Ectodermal cell (in vitro differentiated cells): ENCODE results near the gene DIPK1B.

ENCODE experiments used
- H3K27ac ChIP-seq: 2 replicates; pipeline ENCODE4 v1.7.0; 2013; ENCODE audit warnings: mild to moderate bottlenecking, low read depth, low read length; ENCODE audit not compliant: insufficient read depth, poor library complexity, severe bottlenecking
- H3K27me3 ChIP-seq: 2 replicates; pipeline ENCODE4 v1.7.0; 2013; ENCODE audit warnings: mild to moderate bottlenecking, low read length; ENCODE audit not compliant: insufficient read depth, control insufficient read depth, poor library complexity, severe bottlenecking
- H3K36me3 ChIP-seq: one replicate; pipeline ENCODE4 v1.7.0; 2013; ENCODE audit warnings: low read length; ENCODE audit not compliant: control insufficient read depth, insufficient read depth
- H3K4me1 ChIP-seq: one replicate; pipeline ENCODE4 v1.7.0; 2013; ENCODE audit warnings: low read length; ENCODE audit not compliant: control insufficient read depth, insufficient read depth
- H3K4me3 ChIP-seq: 2 replicates; pipeline ENCODE4 v1.7.0; 2013; ENCODE audit warnings: low read depth, low read length, control low read depth; ENCODE audit not compliant: insufficient read depth
- H3K9me3 ChIP-seq: 2 replicates; pipeline ENCODE4 v1.7.0; 2013; ENCODE audit warnings: mild to moderate bottlenecking, low read length, moderate library complexity; ENCODE audit not compliant: control insufficient read depth
- WGBS, 2 experiments: methylation state at CpG; one replicate each; pipeline ENCODE4 v1.1.7; 2013; ENCODE audit warnings: missing lambda C conversion rate in 2 of 2; 5-methylcytosine and 5-hydroxymethylcytosine counted together

DIPK1B gene

DNA sequence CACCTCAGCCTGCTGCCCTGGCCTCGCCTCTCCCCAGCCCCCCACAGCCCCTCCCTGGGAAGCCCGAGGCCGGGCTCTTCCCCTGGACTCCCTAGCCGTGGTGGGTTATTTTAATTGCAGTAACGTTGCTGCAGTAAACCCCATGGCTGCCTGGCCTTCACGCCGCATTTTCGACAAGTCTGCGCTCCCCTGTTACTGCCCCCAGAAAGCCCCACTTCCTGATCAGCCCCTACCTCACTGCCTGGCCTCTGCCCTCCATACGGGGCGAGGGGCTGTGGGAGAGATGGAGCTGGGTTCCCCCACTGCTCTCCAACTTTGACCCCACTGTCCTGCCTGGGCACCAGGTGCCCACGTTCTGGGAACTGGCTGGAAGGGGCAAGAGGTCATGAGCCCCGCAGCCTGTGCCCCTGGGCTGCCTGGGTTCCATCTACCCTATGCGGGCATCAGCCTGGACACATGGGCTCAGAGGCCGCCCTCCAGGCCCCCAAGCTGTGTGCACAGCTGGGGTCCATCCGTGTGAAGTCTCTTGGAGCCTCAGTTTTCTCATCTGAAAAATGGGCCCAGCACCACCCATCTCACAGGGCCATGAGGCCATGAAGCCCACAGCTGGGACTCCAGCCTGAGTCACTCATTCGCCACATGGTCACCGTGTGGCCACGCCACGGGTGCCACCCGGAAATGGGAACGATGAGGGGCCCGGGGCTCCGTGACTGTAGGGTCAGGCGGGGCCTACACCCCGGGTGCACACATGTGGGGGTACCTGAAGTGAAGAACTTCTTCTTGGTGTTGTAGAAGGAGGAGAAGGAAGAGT lies 38.2 kb upstream of the DIPK1B start:
- H3K36me3 ChIP-seq: no peaks in the 10 kb centered on the region
- H3K4me3 ChIP-seq: no peak overlapping the region
- 92 to 93% methylated on average over 26 of the region's 26 CpGs for WGBS, 2 experiments
- peaks cover under 1% of the 10 kb centered on the region for H3K4me1 ChIP-seq
- H3K9me3 ChIP-seq: no peaks in the 10 kb centered on the region
- no peak overlapping the region for H3K27ac ChIP-seq
- H3K27me3 ChIP-seq: no peaks in the 10 kb centered on the region

DNA sequence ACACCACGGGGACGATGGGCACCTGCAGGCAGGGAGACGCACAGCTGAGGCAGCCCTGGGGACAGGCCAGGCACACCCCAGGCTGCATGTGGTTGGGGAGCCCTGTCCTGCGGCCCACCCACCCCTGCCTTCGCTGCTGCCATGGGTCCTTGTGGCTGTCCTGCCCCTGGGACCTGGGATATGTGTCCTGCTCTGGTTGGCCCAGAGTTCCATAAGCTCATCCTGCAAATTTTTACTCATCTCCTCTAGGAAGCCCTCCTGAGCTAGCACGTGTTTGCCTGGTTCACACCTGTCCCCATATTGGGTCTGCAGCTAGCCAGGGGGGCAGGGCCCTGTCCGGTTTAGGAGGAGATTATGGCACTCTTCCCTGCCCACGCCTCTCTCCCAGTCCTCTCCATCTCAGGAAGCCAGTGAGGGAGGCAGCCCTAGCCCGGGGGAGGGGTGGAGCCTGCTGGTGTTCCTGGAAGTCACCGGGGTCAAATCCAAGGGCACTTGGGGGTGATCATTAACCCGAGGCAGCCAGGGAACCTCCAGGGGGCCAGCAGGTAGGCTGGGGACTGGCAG lies 37.5 kb upstream of the DIPK1B start:
- no peak overlapping the region for H3K4me3 ChIP-seq
- no peaks in the 10 kb centered on the region for H3K27me3 ChIP-seq
- H3K4me1 ChIP-seq: peaks cover 5% of the 10 kb centered on the region
- 82 to 86% methylated on average over 11 of the region's 11 CpGs for WGBS, 2 experiments
- no peaks in the 10 kb centered on the region for H3K36me3 ChIP-seq
- H3K27ac ChIP-seq: no peak overlapping the region
- no peaks in the 10 kb centered on the region for H3K9me3 ChIP-seq

DNA sequence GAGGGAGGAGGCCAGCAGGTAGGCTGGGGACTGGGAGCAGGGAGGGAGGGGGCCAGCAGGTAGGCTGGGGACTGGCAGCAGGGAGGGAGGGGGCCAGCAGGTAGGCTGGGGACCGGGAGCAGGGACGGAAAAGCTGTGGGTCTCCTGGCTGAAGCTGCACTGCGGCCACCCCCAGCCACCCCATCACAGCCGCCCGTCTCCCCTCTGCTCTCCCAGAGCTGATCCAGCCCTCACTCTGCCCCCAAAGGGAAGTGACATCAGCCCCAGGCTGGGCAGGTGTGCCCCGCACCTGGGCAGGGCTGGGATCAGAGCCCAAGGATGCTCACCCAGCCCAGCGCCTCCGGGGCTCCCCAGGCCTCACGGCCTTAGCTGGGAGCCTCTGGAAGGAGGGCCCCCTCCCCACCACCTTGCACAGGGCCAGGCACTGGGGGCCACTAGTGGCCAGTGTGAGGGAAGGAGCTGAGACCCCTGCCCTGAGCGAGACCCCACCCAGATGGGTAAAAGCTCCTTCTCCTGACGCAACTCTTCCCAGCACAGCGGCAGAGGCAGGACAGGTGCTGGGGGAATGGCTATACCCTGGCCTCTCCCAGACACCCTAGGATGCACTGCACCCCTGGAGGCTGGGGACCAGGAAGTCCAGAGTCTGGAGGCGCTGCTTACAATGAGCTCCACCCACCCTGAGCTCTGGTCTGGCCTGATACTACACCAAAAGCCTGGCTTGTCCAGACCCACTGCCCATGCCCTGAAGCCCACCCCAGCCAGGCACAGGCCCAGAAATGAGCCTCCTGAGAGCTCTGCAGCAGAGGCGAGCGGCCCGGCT lies 36.7 kb upstream of the DIPK1B start:
- WGBS, 2 experiments: 88 to 91% methylated on average over 16 of the region's 16 CpGs
- H3K27me3 ChIP-seq: no peaks in the 10 kb centered on the region
- no peaks in the 10 kb centered on the region for H3K9me3 ChIP-seq
- H3K27ac ChIP-seq: no peak overlapping the region
- H3K4me3 ChIP-seq: no peak overlapping the region
- peaks cover 5% of the 10 kb centered on the region for H3K4me1 ChIP-seq
- H3K36me3 ChIP-seq: no peaks in the 10 kb centered on the region

DNA sequence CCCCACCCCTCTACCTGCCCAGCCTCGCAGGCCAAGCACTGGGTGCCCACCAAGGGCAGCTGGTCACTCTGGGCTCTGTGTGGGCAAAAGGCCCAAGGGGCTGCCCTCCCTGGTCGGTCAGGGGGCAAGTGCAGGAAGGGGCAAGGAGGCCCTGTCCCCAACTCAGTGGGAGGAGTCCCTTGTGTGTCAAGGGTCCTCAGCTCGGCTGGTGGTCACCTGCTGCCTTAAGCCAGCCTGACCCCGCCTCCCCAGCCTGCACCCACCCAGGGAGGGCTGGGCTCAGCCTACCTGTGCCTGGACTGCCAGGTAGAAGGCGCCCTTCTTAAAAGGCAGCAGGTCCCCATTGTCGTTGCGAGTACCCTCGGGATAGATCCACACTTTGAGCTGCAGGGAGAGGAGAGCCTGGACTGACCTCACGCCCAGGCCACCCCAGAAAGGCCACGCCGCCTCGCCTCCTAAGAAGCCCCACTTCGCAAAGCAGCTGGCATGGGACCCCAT lies 36.0 kb upstream of the DIPK1B start:
- 93% methylated on average over 13 of the region's 13 CpGs for WGBS, 2 experiments
- Histone ChIP-seq H3K27me3 (no peaks in the 10 kb centered on the region), H3K9me3 (no peaks in the 10 kb centered on the region), H3K27ac (no peak overlapping the region), H3K4me3 (no peak overlapping the region), H3K36me3 (no peaks in the 10 kb centered on the region), H3K4me1 (peaks cover 5% of the 10 kb centered on the region)

DNA sequence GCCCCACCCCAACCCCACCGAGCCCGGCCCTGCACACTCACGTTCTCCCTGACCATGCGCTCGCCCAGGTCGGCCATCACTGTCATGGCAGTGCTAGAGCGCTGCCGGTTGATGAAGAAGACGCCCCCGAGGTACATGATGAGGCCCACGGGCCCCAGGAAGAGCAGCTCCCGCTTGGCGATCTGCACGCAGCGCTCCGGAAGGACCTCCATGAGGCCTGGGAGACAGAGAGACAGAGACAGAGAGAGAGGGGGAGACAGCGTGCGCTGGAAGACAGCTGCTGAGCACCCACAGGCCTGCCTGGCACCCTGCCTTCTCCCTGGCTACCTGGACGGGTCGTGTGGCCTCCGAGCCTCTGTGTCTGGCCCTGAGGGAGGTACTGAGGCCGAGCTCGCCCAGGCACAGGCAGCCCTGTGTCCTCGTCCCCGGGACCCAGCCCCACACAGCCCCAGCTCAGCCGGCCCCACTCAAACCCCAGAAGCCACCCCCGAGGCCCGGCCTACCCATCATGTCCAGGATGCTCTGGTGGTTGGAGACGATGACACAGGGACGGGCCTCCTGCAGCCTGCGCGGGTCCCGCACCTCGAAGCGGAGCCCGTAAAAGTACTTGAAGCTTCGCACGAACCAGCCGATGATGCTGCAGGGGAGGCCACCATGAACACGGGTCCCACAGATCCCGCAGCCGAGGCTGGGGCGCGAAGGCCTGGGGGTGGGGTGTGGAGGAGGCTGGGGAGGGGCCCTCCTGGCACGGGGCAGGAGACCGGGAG lies 35.3 kb upstream of the DIPK1B start:
- Histone ChIP-seq H3K9me3 (no peaks in the 10 kb centered on the region), H3K27ac (no peak overlapping the region), H3K4me3 (no peak overlapping the region), H3K4me1 (peaks cover 10% of the 10 kb centered on the region), H3K27me3 (no peaks in the 10 kb centered on the region), H3K36me3 (no peaks in the 10 kb centered on the region)
- 93 to 94% methylated on average over 45 of the region's 46 CpGs for WGBS, 2 experiments

DNA sequence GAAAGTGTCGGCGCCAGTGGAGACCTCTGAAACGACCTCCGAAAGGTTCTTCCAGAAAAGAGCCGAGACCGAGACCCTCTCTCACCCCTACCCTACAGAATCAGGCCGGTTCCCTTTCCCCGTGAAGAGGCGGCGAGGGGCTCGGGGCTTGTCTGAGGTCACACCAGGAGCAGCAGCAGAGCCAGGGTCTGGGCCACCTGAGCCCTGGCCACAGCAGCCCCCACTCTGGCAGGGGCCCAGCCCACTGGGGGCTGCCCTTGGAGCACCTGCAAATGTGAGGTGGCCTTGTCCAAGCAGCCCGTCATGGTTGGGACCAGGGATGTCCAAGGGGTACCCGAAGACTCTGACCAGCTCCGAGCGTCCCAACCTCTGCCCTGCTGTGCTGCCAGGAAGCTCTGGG lies 34.3 kb upstream of the DIPK1B start:
- H3K9me3 ChIP-seq: no peaks in the 10 kb centered on the region
- H3K27ac ChIP-seq: no peak overlapping the region
- no peak overlapping the region for H3K4me3 ChIP-seq
- peaks cover 11% of the 10 kb centered on the region for H3K4me1 ChIP-seq
- WGBS, 2 experiments: 95% methylated on average over 15 of the region's 15 CpGs
- H3K36me3 ChIP-seq: no peaks in the 10 kb centered on the region
- no peaks in the 10 kb centered on the region for H3K27me3 ChIP-seq

DNA sequence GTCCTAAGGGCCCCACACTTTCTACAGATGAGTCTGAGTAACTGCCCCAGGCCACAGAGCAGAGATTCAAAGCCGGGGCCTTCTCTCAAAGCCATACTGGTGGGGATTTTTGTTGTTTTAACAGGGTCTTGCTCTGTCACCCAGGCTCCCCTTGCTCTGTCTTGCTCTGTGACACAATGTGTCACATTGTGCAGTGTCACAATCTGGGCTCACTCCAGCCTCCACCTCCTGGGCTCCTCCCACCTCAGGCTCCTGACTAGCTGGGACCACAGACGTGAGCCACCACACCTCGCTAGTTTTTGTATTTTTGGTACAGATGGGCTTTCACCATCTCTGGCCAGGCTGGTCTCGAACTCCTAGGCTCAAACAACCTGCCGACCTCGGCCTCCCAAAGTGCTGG lies 33.7 kb upstream of the DIPK1B start:
- H3K27me3 ChIP-seq: peaks cover 1% of the 10 kb centered on the region
- H3K9me3 ChIP-seq: no peaks in the 10 kb centered on the region
- 88 to 89% methylated on average over 6 of the region's 6 CpGs for WGBS, 2 experiments
- no peak overlapping the region for H3K27ac ChIP-seq
- H3K4me1 ChIP-seq: peaks cover 11% of the 10 kb centered on the region
- no peaks in the 10 kb centered on the region for H3K36me3 ChIP-seq
- H3K4me3 ChIP-seq: no peak overlapping the region

DNA sequence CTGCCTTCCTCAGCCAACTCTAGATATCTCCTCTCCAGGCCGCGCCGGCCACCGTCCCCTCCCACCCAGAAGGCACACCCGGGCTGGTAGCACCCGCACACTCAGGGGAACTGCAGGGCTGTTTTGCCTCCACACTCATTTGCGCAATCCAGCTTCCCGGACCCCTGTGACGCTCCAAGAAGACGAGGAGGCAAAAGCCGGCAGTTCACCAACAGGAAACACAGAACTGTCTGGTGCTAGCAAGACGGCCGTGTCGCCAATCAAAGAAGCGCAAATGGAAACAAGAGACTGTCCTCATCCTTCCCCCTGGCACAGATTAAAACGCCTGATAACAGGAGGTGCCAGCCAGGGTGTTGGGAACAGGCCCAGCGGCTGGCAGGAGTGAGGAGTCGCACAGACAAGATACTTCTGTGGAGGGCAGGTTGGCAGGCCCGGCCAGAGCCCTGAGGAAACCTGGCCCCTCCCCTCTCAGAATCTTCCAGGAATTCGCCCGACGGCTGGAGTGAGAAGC lies 32.9 kb upstream of the DIPK1B start:
- Histone ChIP-seq H3K4me1 (peaks cover 11% of the 10 kb centered on the region), H3K9me3 (no peaks in the 10 kb centered on the region), H3K4me3 (no peak overlapping the region), H3K27ac (no peak overlapping the region), H3K27me3 (peaks cover 5% of the 10 kb centered on the region), H3K36me3 (no peaks in the 10 kb centered on the region)
- WGBS, 2 experiments: 84 to 87% methylated on average over 22 of the region's 22 CpGs

DNA sequence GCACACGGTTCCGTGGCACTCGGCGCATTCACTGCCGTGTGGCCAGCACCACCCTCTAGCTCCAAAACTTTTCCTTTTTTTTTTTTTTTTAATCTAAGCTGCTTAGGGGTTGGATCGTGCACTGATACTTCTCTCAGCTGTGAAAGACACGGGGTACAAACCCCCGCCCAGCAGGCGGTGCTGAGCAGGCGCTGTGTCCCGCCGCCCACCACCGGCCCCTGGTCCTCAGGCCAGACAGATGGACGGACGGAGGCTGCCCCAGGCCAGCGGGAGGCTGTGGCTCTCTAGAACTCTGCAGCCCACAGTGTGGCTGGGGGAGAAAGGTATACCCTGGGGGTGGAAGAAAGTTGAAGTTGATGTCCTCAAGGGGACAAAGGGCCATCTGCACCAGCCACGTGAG lies 31.3 kb upstream of the DIPK1B start:
- H3K9me3 ChIP-seq: no peaks in the 10 kb centered on the region
- H3K4me1 ChIP-seq: peaks cover 20% of the 10 kb centered on the region
- 92 to 93% methylated on average over 17 of the region's 17 CpGs for WGBS, 2 experiments
- H3K36me3 ChIP-seq: no peaks in the 10 kb centered on the region
- H3K4me3 ChIP-seq: no peak overlapping the region
- H3K27me3 ChIP-seq: peaks cover 20% of the 10 kb centered on the region
- H3K27ac ChIP-seq: no peak overlapping the region
